ENCODE results near the gene ANOS1. TPM values are rescaled to one million over a fixed set of nuclear protein-coding genes. Genes with fewer than 3 reads are reported as not detected.

ANOS1 gene
- total RNA-seq, 1 experiment from 2014 or later = 24.8 TPM

- no peak overlapping the region for H3K4me3 Mint-ChIP-seq
- no peaks in the 10 kb centered on the region for H3K9me3 Mint-ChIP-seq
- TF ChIP-seq CREM (CRISPR knock-in tag; IDR thresholded peaks at IDR 0.05) (no peak), FOXP1 (CRISPR knock-in tag; IDR thresholded peaks at IDR 0.05; ENCODE audit: borderline replicate concordance) (no peak), JUN (CRISPR knock-in tag; IDR thresholded peaks at IDR 0.05) (no peak), ZNF416 (CRISPR knock-in tag; IDR thresholded peaks at IDR 0.05) (no peak), NFE2L1 (CRISPR knock-in tag; IDR thresholded peaks at IDR 0.05) (no peak), TEAD4 (CRISPR knock-in tag; IDR thresholded peaks at IDR 0.05) (no peak), ESRRA (CRISPR knock-in tag; IDR thresholded peaks at IDR 0.05; ENCODE audit: borderline replicate concordance) (no peak), SP1 (CRISPR knock-in tag; conservative IDR thresholded peaks at IDR 0.05) (no peak)
- TF ChIP-seq, protein P1, sequence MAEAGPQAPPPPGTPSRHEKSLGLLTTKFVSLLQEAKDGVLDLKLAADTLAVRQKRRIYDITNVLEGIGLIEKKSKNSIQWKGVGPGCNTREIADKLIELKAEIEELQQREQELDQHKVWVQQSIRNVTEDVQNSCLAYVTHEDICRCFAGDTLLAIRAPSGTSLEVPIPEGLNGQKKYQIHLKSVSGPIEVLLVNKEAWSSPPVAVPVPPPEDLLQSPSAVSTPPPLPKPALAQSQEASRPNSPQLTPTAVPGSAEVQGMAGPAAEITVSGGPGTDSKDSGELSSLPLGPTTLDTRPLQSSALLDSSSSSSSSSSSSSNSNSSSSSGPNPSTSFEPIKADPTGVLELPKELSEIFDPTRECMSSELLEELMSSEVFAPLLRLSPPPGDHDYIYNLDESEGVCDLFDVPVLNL (CRISPR knock-in tag; IDR thresholded peaks at IDR 0.05; ENCODE audit: borderline replicate concordance, low read depth) = no peak
- no peaks in the 10 kb centered on the region for H3K27me3 Mint-ChIP-seq (ENCODE audit: low read depth)
- ATAC-seq (no peak), DNase-seq (ENCODE audit: low spot score) (no peak)
- H3K36me3 Mint-ChIP-seq = peaks cover 3% of the 10 kb centered on the region; the same call in 1 of the 2 replicates
- H3K4me1 Mint-ChIP-seq = peaks cover 64% of the 10 kb centered on the region
- ChIA-PET POLR2A (no interaction called here), CTCF (no interaction called here)
- 0 out of 2 replicates have a peak overlapping the region, but pooled peaks have one; percentile 74 for H3K27ac Mint-ChIP-seq
Measured at GRCh38 chrX:8636497-8636896, 95.4 kb downstream of the ANOS1 start.

DNA sequence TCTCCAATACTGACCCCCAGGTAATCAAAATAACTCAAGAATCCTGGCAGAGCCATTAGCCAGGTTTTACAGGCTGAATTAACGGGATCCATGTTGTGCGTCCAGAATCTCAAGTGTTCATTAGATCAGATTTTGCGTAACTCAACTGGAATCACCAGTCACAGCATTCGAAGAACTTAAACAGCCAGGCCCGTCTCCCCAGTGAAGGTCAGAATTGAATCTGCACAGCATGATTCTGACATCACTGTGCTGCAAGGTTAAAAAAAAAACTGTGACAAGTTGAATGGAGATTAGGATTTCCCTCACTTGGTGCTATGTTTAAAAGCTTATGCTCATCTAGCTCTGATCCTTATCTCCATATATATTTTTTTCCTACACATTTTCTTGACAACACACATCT is 96.1 kb downstream of the ANOS1 start:
- TF ChIP-seq STAT6 (CRISPR knock-in tag; conservative IDR thresholded peaks at IDR 0.05; ENCODE audit: low read depth) (no peak), ATF1 (CRISPR knock-in tag; IDR thresholded peaks at IDR 0.05) (no peak), GRHL2 (CRISPR knock-in tag; IDR thresholded peaks at IDR 0.05; ENCODE audit: insufficient replicate concordance, severe bottlenecking) (no peak), ZSCAN18 (CRISPR knock-in tag; IDR thresholded peaks at IDR 0.05) (no peak)
- Mint-ChIP-seq H3K4me3 (no peak overlapping the region), H3K4me1 (peaks cover 57% of the 10 kb centered on the region), H3K36me3 (peaks cover 4% of the 10 kb centered on the region), H3K27me3 (ENCODE audit: low read depth) (no peaks in the 10 kb centered on the region), H3K27ac (no peak overlapping the region), H3K9me3 (peaks cover 7% of the 10 kb centered on the region)
- ATAC-seq = no peak
- POLR2A ChIA-PET = no interaction called here
- CTCF ChIA-PET = no interaction called here
- no peak for DNase-seq (ENCODE audit: low spot score)

GRCh38 chrX:8632924-8633323 is 99.0 kb downstream of the ANOS1 start:
- DNase-seq (ENCODE audit: low spot score) (no peak), ATAC-seq (peak; percentile 52; the same call in 1 of the 2 replicates)
- TF ChIP-seq SMAD4 (CRISPR knock-in tag; IDR thresholded peaks at IDR 0.05) (no peak), RELA (CRISPR knock-in tag; IDR thresholded peaks at IDR 0.05; ENCODE audit: borderline replicate concordance) (no peak), ELF4 (CRISPR knock-in tag; IDR thresholded peaks at IDR 0.05; ENCODE audit: low read depth) (no peak), RORB (CRISPR knock-in tag; IDR thresholded peaks at IDR 0.05) (no peak)
- ChIA-PET CTCF (no interaction called here), POLR2A (no interaction called here)
- Mint-ChIP-seq H3K27ac (peak overlapping the region; percentile 86), H3K4me1 (peaks cover 55% of the 10 kb centered on the region), H3K4me3 (peak overlapping the region; percentile 16; the same call in 1 of the 2 replicates), H3K9me3 (peaks cover 10% of the 10 kb centered on the region), H3K27me3 (ENCODE audit: low read depth) (no peaks in the 10 kb centered on the region), H3K36me3 (peaks cover 4% of the 10 kb centered on the region)
